DOHH2 (cell line): ENCODE measurements around the gene GRIN2A.

Experiments
- H3F3A ChIP-seq: fragments of 200-600 bp; sonication (generic), shearing (Covaris generic); 2 replicates; pipeline ENCODE4 v1.6.0; 2016; ENCODE audit warnings: antibody characterized with exemption, mild to moderate bottlenecking; ENCODE audit not compliant: control insufficient read depth, insufficient read depth
- H3K27ac ChIP-seq: fragments of 200-600 bp; sonication (generic); 2 replicates; pipeline ENCODE4 v1.5.1; 2014; ENCODE audit warnings: low read depth, mild to moderate bottlenecking, low read length, moderate library complexity
- H3K27me3 ChIP-seq: fragments of 200-600 bp; sonication (generic); 2 replicates; pipeline ENCODE4 v1.6.1; 2014; ENCODE audit warnings: mild to moderate bottlenecking, low read length, mixed read lengths; ENCODE audit not compliant: control insufficient read depth
- H3K36me3 ChIP-seq: fragments of 200-600 bp; sonication (generic); 2 replicates; pipeline ENCODE4 v1.6.1; 2014; ENCODE audit warnings: mild to moderate bottlenecking, low read length, moderate library complexity, mixed read lengths; ENCODE audit not compliant: control insufficient read depth
- H3K4me1 ChIP-seq: fragments of 200-600 bp; sonication (generic); 2 replicates; pipeline ENCODE4 v1.6.1; 2014; ENCODE audit warnings: mild to moderate bottlenecking, low read length, mixed read lengths; ENCODE audit not compliant: control insufficient read depth
- H3K4me2 ChIP-seq: fragments of 200-600 bp; sonication (generic); 2 replicates; pipeline ENCODE4 v1.6.0; 2014; ENCODE audit warnings: mild to moderate bottlenecking, low read length, moderate library complexity
- H3K4me3 ChIP-seq: fragments of 200-600 bp; sonication (generic); 2 replicates; pipeline ENCODE4 v1.5.1; 2014; ENCODE audit warnings: mild to moderate bottlenecking, low read length, mixed read lengths
- H3K79me2 ChIP-seq: fragments of 200-600 bp; sonication (generic); 2 replicates; pipeline ENCODE4 v1.6.1; 2014; ENCODE audit warnings: mild to moderate bottlenecking, low read length, mixed read lengths; ENCODE audit not compliant: control insufficient read depth
- H3K9me2 ChIP-seq: fragments of 200-600 bp; sonication (generic); replicated peaks from 2 replicates; pipeline ENCODE4 v1.6.1; 2014; ENCODE audit warnings: mild to moderate bottlenecking, low read length, mixed read lengths; ENCODE audit not compliant: control insufficient read depth
- H3K9me3 ChIP-seq: fragments of 200-600 bp; sonication (generic); 2 replicates; pipeline ENCODE4 v1.6.1; 2014; ENCODE audit warnings: antibody characterized with exemption, low read length, mixed read lengths; ENCODE audit not compliant: control insufficient read depth, insufficient read depth
- H4K20me1 ChIP-seq: fragments of 200-600 bp; sonication (generic); 2 replicates; pipeline ENCODE4 v1.6.0; 2014; ENCODE audit warnings: low read depth, mild to moderate bottlenecking, antibody characterized with exemption, low read length, moderate library complexity; ENCODE audit not compliant: control insufficient read depth, insufficient read depth
- EZH2phosphoT487 ChIP-seq: fragments of 200-600 bp; sonication (generic); IDR thresholded peaks from 2 replicates; pipeline ENCODE4 v1.6.1; 2017; ENCODE audit warnings: borderline replicate concordance, mild to moderate bottlenecking, antibody characterized with exemption, low read length, moderate library complexity, mixed read lengths
- TF ChIP-seq, protein P1 (sequence below): fragments of 200-600 bp; sonication (generic); IDR thresholded peaks from one replicate; pipeline ENCODE4 v1.5.1; 2014; ENCODE audit warnings: antibody characterized with exemption, mild to moderate bottlenecking, low read depth, low read length; ENCODE audit not compliant: poor library complexity, severe bottlenecking

The GRIN2A gene

DNA sequence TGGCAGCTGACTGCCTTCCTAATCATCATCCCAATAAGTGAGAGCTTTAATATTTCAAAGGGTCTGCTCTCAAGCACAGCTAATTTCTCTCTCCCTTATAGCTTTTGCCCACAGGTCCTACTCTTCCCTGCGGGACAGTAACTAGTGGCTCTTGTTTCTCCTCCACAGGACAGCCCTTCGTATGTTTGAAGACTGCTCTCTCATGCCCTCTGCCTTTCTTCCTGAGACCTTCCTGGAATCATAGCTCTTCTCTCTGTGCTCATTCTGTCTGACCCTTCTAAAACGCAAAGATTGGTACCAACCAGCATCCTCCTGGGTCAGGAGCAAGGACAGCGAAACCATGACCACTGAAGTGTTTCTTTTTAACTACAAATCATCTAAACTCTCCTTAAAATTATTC lies 168.9 kb downstream of the GRIN2A start:
- Histone ChIP-seq H3K4me2 (no peak overlapping the region), H3K4me1 (no peaks in the 10 kb centered on the region)
- TF ChIP-seq, protein P1, sequence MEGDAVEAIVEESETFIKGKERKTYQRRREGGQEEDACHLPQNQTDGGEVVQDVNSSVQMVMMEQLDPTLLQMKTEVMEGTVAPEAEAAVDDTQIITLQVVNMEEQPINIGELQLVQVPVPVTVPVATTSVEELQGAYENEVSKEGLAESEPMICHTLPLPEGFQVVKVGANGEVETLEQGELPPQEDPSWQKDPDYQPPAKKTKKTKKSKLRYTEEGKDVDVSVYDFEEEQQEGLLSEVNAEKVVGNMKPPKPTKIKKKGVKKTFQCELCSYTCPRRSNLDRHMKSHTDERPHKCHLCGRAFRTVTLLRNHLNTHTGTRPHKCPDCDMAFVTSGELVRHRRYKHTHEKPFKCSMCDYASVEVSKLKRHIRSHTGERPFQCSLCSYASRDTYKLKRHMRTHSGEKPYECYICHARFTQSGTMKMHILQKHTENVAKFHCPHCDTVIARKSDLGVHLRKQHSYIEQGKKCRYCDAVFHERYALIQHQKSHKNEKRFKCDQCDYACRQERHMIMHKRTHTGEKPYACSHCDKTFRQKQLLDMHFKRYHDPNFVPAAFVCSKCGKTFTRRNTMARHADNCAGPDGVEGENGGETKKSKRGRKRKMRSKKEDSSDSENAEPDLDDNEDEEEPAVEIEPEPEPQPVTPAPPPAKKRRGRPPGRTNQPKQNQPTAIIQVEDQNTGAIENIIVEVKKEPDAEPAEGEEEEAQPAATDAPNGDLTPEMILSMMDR: no peak
- no peak for TF ChIP-seq EZH2phosphoT487

DNA sequence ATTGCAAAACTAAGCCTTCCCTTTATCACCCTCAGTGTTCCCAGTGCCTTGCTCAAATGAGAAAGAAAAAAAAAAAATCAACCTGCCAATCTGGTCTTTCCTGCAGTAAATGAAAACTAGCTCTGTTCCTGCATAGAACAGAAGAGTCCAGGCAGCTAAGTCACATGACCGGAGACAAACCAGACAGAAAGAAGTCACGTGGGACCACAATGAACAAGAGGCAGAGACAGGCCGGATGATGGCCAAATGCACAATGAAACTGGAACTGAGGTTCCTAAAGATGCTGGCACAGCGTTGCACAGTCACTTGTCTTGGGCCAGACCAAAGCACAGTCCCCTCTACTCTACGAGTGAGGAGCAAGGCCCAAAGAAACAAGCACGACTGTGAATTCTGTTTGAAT lies 172.5 kb downstream of the GRIN2A start:
- no peaks in the 10 kb centered on the region for H3K79me2 ChIP-seq
- TF ChIP-seq, protein P1: no peak
- no peak for TF ChIP-seq EZH2phosphoT487
- no peak overlapping the region for H3K4me2 ChIP-seq
- H3K9me2 ChIP-seq: no peaks in the 10 kb centered on the region
- peaks cover 10% of the 10 kb centered on the region; the same call in 1 of the 2 replicates for H3K27me3 ChIP-seq
- H3K4me1 ChIP-seq: no peaks in the 10 kb centered on the region
- H3K36me3 ChIP-seq: no peaks in the 10 kb centered on the region
- H4K20me1 ChIP-seq: no peaks in the 10 kb centered on the region
- H3K27ac ChIP-seq: no peak overlapping the region
- H3K4me3 ChIP-seq: no peak overlapping the region
- H3F3A ChIP-seq: no peaks in the 10 kb centered on the region
- H3K9me3 ChIP-seq: no peaks in the 10 kb centered on the region

More for the DNA sequence above, 168.9 kb downstream of the GRIN2A start:
- no peak overlapping the region for H3K27ac ChIP-seq
- no peaks in the 10 kb centered on the region for H3K9me2 ChIP-seq
- H4K20me1 ChIP-seq: no peaks in the 10 kb centered on the region
- no peaks in the 10 kb centered on the region for H3K36me3 ChIP-seq
- no peaks in the 10 kb centered on the region for H3F3A ChIP-seq
- H3K9me3 ChIP-seq: no peaks in the 10 kb centered on the region
- 0 out of 2 replicates have a peak, but pooled peaks cover 6% of the 10 kb centered on the region for H3K27me3 ChIP-seq
- H3K79me2 ChIP-seq: no peaks in the 10 kb centered on the region
- H3K4me3 ChIP-seq: no peak overlapping the region

DNA sequence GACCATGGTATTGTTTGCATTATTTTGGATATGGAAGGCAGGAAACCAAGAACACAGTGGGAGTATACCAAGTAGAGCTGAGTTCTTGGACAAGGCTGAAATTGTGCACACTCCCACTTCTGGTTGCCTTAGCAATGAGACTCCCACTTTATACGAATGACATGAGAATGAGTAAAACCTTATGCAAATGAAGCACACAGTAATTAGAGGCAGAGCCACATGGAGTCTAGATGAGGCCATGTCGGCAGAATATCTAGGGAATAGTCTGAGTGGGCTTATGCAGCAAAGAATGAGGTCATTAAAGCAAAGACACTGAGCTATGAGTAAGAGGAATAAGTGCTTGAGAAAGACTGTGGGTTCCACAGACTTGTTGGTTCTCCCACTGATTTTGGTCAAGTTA lies 178.7 kb downstream of the GRIN2A start:
- no peaks in the 10 kb centered on the region for H3K9me3 ChIP-seq
- H3K4me3 ChIP-seq: no peak overlapping the region
- H3K27ac ChIP-seq: no peak overlapping the region
- H3K79me2 ChIP-seq: no peaks in the 10 kb centered on the region
- peaks cover 5% of the 10 kb centered on the region; the same call in 1 of the 2 replicates for H3K27me3 ChIP-seq
- no peaks in the 10 kb centered on the region for H3F3A ChIP-seq
- no peaks in the 10 kb centered on the region for H3K9me2 ChIP-seq
- no peaks in the 10 kb centered on the region for H3K36me3 ChIP-seq
- no peaks in the 10 kb centered on the region for H3K4me1 ChIP-seq
- no peak for TF ChIP-seq EZH2phosphoT487
- TF ChIP-seq, protein P1: no peak
- H3K4me2 ChIP-seq: no peak overlapping the region
- H4K20me1 ChIP-seq: no peaks in the 10 kb centered on the region
